GM04503 (cell line): Measurements from ENCODE around the gene LBH.
"Not testable (repeated sequence)": the region's sequence is repeated elsewhere in the genome, so short reads cannot be mapped to it uniquely, and the experiment has no call there.

Experiments used
- DNase-seq: peaks from one replicate; pipeline ENCODE4 v3.0.0-alpha.2; 2012; ENCODE audit warnings: low read depth

LBH gene

DNA sequence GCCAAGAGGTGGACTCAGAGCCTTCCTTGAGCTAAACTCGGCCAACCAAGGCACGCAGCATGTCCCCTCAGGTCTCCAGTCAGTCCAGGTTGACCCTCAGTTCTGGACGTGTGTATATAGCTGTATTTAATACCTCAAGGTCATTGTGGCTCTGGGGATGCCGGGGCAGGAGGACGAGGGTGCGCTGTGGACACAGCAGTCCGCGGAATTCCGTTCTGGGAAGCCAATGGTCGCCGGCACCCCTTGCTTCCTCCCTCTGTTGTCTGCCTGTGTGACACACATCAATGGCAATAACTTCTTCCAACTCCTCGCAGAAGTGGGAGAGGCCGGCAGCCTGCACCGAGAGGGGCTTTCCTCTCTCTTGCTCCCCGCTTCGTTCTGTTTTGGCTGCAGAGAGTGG lies 27.7 kb downstream of the LBH start:
- no peak for DNase-seq

- no peak for DNase-seq
These were observed 28.7 kb downstream of the LBH start for GRCh38 chr2:30259827-30260679.

DNA sequence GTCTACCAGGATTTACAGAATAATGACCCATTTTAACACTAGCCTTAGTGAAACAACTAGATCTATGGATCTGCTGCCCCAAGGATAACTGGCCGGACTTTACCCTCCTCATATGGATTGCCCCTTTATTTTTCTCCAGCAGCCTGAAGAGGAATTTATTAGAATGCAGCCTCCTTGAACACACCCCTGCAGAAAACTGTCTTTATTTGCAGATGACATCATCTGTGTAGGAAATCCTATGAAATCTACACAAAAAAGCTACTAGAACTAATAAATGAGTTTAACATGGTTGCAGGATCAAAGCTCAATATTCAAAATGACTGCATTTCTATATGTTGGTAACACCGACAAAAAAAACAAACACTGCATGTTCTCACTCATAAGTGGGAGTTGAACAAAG lies 29.6 kb downstream of the LBH start:
- no peak for DNase-seq

DNA sequence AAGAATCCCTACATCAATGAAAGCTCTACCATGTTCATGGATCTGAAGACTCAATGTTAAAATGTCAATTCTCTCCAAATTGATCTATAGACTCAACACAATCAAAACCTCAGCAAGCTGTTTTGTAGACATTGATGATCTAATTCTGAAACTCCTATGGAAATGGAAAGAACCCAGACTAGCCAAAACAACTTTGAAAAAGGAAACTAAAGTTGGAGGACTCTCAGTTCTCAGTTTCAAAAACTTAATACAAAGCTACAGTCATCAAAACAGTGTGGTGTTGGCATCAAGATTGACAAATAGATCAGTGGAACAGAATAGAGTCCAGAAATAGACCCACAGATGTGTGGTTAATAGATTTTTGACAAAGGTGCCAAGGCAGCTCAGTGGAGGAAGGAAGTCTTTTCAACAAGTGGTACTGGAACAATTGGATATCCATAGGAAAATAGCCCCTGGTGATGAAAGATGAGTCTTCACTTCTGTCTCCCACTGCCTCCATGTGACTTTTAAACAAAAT lies 30.4 kb downstream of the LBH start:
- DNase-seq = no peak

DNA sequence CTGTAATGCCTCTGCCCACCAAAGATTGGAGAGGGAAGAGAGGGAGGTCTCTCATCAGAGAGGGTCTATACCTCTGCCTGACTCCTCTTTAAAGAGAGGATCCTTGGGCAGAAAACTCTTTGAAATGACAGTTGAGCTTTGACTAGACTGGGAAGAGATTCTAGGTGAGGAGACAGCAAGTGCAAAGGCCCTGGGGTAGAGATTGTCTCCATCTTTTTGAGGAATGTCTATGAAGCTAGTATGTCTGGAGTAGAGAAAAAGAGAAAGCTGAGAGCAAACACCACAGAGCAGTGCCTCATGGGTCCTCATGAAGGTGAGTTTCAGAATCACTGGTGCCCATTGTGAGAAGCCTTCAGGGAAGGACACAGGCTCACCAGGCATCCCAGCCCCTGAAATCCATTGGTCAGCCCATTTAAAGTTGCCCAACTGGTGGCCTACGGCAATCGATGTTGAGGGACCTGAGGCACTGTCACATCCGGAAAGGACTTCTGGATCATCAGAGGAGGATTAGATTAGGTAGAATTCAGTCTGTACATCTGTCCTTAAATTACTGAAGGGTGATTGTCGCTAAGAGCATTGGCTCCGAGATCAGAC lies 31.5 kb downstream of the LBH start:
- no peak for DNase-seq

DNA sequence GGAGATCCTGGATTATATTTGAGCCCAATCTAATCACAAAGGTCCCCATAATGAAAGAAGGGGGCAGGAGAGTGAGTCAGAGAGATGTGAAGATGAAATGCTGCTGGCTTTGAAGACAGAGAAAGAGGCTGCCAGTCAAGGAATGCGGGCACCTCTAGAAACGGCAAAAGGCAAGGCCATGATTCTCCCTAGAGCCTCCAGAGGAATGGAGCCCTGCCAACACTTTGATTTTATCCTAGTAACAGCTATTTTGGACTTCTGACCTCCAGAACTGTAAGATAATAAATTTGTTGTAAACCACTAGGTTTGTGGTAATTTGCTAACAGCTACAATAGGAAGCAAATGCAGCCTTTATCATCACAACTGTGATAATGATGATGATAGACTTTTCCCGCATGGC lies 32.9 kb downstream of the LBH start:
- DNase-seq = no peak

DNA sequence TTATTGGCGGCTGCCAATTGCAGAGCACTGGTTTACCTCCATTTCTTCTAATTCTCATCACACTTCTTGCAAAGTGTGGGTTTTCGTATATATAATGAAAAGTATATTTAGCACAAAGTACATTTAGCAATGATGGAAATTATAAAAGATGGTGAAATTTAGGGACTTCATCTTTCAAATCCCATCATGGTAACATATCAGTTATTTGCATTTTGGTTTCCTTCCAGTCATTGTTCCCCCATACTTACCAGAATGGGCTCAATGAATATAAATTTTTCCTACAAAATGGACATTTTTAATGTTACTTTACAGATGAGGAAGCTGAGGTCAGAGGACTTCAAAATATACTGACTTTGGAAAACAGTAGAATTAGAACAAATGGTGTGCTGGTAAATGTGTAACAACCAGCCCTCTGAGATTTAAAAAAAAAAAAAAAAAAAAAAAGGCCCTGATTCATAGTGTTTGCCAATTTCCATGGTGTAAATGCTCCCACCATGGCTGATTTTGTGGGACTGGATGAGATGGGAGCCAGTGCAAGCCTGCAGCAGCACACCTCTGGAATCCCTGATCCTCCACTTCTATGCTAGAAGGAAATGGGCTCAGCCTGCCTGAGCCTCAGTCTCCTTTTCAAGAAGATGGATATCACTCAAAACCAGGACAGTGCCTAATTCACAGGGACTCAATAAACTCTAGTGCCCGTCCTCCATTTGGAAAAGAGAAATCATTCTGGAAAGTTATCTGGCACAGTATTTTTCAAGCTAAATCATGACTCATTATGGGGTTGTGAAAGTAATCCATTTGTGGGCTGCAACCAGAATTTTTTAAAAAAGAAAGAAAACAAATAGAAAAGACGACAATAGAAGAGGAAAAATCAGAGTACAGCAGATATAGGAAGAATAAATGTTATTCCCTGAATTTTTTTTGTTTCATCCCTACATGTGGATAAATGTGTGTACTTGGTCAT lies 34.0 kb downstream of the LBH start:
- DNase-seq = no peak

GRCh38 chr2:30266051-30266621 lies 34.8 kb downstream of the LBH start:
- no peak for DNase-seq

DNA sequence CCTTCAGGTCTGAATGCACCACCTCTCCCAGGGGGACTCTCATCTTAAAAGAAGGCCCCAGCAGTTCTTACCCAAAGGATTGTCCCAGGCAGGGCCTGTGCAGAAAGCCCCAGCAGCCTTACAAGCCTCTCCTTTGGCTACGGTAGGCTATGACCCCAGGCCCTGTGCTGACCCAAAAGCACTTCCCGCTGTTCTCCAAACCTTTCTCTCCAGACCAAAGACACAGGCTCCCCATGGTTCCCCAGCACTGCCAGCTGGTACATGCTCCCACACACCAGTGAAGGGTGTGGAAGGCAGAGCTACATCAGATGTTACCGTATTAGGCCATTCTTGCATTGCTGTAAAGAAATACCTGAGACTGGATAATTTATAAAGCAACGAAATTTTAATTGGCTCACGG lies 35.4 kb downstream of the LBH start:
- no peak for DNase-seq

- no peak for DNase-seq
These were observed 36.0 kb downstream of the LBH start for GRCh38 chr2:30267161-30267975.

- no peak for DNase-seq
These were observed 37.0 kb downstream of the LBH start for GRCh38 chr2:30268296-30268871.

DNA sequence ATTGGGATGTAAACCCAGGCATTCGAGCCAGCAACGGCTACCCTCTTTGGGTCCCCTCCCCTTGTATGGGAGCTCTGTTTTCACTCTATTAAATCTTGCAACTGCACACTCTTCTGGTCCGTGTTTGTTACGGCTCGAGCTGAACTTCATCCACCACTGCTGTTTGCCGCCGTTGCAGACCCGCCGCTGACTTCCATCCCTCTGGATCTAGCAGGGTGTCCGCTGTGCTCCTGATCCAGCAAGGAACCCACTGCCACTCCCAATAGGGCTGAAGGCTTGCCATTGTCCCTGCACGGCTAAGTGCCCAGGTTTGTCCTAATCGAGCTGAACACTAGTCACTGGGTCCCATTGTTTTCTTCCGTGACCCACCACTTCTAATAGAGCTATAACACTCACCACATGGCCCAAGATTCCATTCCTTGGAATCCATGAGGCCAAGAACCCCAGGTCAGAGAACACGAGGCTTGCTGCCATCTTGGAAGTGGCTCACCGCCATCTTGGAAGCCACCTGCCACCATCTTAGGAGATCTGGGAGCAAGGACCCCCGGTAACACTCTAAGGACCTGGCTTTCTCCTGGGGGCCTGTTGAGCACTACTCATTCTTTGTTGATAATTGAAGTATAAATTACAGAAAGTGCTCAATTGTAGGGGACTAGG lies 37.9 kb downstream of the LBH start:
- not testable (repeated sequence) for DNase-seq

DNA sequence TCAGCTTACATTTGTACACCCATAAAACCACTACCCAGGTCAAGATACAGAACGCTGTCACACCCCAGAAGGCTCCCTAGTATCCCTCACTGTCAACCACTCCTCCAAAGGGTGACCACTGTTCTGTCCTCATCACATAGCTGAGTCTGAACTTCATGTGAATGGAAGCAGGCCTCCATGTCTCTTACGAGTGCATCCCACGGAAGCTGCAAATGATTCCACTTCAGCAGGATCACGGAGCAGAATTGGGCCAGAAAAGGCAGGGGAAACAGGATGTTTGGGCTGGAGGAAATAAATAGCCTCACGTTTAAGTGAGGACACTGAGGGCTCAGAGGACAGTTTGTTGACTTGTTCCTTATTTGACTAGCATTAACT lies 38.4 kb downstream of the LBH start:
- no peak for DNase-seq

DNA sequence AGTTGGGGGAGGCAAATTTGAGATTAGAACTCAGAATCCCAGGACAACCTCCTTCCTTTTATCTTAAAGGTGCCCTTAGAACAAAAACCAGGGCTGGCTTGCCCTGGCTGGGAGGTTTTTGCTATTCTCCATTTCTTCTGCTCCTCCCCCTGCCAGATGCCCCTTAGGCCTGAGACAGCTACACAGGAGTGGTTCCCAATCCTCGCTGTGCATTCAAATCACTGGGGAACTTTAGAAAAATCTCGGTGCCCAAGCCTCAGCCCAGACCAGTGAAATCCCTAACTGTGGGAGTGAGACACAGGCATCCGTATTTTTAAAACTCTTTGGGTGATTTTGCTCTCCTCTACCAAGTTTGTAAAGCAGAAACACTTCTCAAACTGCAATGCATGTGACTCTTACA lies 38.8 kb downstream of the LBH start:
- no peak for DNase-seq

DNA sequence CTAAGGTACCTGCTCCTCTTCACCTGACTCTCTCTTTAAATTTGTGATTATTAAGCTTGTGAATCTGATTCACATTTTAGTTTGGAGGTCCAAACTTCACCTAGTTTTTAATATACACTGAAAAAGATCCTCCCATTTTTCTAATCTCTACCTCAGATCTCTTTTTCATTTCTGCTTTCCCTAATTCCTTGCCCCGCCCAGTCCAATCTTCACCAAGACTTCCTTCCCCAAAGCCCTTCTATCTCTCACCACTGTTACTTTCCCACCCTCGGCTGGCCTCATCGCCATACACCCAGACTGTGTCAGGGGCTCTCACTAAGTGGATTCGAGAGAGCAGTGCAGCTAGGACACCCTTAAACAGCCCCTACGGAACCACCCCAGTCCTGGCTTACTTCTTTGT lies 40.0 kb downstream of the LBH start:
- DNase-seq = no peak

GRCh38 chr2:30272286-30272685 lies 41.0 kb downstream of the LBH start:
- no peak for DNase-seq

DNA sequence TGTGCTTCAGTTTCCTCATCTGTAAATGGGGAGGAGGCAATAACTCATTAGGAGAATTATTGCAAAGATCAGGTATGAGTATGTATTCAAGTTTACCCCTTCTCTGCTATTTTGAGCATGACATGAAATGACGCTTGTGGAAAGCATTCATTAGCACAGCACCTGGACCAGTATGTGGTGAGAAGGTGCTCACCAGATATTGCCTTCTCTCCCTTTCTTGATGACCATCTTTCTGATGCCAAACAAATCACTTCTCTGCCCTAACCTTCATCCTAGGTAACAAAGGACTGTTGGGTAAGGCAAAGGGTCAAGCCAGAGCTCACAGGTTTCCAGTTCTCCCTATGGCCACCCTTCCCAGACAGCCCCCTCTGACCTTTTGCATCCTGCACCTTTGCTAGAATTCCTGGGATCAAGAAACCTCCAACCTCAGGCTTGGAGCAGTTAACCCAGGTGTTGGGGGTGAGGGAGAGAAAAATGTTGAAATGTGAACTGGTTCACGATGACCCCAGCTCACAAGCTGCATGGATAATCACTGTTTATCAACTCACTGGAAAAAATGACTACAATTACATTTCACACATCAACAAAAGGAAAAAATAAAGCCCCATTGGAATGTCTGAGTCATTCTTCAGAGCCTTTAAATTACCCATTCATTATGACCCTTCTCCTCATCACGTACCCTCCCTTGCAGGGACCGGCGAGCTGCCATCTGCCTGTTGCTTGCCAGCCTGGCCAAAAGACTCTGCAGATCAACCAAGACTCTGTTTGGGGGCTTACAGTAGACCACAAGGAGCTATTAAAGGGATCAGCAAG lies 41.6 kb downstream of the LBH start:
- DNase-seq = peak; percentile 79

DNA sequence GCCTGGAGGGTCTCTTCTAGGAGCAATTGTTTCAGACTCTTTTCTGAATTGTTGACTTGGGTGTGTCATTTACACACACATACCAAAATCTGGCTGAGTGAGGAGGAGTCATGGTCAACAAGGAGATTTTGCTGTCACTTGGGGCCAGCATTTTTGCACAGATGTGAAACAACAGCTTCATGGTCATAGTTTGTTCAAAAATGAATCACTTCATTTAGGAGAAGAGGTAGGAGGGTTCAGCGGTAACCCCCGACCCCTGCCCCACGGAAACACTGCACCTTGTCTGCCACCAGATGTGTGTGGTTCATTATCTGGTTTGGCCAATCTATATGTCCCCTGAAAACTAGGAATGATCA lies 42.2 kb downstream of the LBH start:
- DNase-seq = no peak

DNA sequence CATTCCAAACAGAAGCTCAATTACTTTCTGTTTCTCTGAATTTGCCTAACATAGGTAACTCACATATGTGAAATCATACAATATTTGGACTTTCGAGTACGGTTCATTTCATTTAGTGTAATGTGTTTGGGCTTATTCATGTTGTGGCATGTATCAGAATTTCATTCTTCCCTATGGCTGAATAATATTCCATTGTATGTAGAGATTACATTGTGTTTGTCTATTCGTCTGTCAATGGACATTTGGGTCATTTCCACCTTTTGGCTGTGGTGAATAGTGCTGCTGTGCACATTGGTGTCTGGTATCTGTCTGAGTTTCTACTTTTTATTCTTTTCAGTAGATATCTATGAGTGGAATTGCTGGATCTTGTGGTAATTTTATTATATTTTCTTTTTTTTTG lies 43.9 kb downstream of the LBH start:
- DNase-seq = no peak
